ENCODE measurements around the gene ZNF552. TPM values are rescaled to one million over a fixed set of nuclear protein-coding genes. Genes with fewer than 3 reads are reported as not detected.
A peak's percentile ranks its signal among the peaks of the same experiment; 100 is the strongest.
"Not testable (repeated sequence)": the region's sequence is repeated elsewhere in the genome, so short reads cannot be mapped to it uniquely, and the experiment has no call there.

Gene ZNF552
- polyA plus RNA-seq (2013, experiment 1 of 2), result 7.8 TPM
- polyA plus RNA-seq (2013, experiment 2 of 2), result 8.2 TPM

GRCh38 chr19:57814505-57815246 is at the start of gene ZNF552:
Gene ZNF552 (minus strand): TSS chr19:57814913. CDS start chr19:57814743, 170 bp downstream.
- Histone ChIP-seq H3K36me3 (ENCODE audit: control insufficient read depth, insufficient read depth, low read length) (peaks cover 1% of the 10 kb centered on the region), H4K8ac (ENCODE audit: low read depth, low read length) (no peak within 1 kb of the TSS), H3K4ac (ENCODE audit: low read depth, low read length) (peak within 1 kb of the TSS; percentile 28), H2AK5ac (ENCODE audit: low read length) (no peak within 1 kb of the TSS), H3K18ac (ENCODE audit: low read length) (peak within 1 kb of the TSS; percentile 35), H3K56ac (ENCODE audit: low read length) (peak within 1 kb of the TSS; percentile 98), H3K4me1 (ENCODE audit: control insufficient read depth, low read depth, low read length) (peaks cover 2% of the 10 kb centered on the region), H2BK5ac (ENCODE audit: low read length) (peak within 1 kb of the TSS; percentile 86), H3K79me2 (ENCODE audit: control insufficient read depth, insufficient read depth, low read length) (peaks cover 27% of the 10 kb centered on the region), H2BK120ac (ENCODE audit: low read depth, low read length) (no peak within 1 kb of the TSS), H3K27ac (ENCODE audit: low read depth, low read length) (peak within 1 kb of the TSS; percentile 42), H3K23ac (ENCODE audit: low read length) (no peak within 1 kb of the TSS), H3K4me2 (ENCODE audit: low read length) (peak within 1 kb of the TSS; percentile 60), H3K4me3 (ENCODE audit: low read length) (peak within 1 kb of the TSS; percentile 87), H3K79me1 (ENCODE audit: low read length) (peaks cover 6% of the 10 kb centered on the region), H3K9ac (ENCODE audit: low read length) (peak within 1 kb of the TSS; percentile 94), H2BK15ac (replicated peaks; ENCODE audit: low read depth) (no peak within 1 kb of the TSS), H3K27me3 (ENCODE audit: insufficient read depth, low read length, poor library complexity) (no peaks in the 10 kb centered on the region), H4K5ac (ENCODE audit: low read length) (no peak within 1 kb of the TSS)
- DNase-seq, result peak; percentile 99
- no CpG with 5 or more reads among the region's 50 CpGs for WGBS (ENCODE audit: extremely low coverage, insufficient coverage, low lambda C conversion rate)

- peaks cover 13% of the 10 kb centered on the region for H3K36me3 ChIP-seq (ENCODE audit: control insufficient read depth, insufficient read depth, low read length)
- H2AK5ac ChIP-seq (ENCODE audit: low read length); H3K27me3 ChIP-seq (ENCODE audit: insufficient read depth, low read length, poor library complexity); H2BK120ac ChIP-seq (ENCODE audit: low read depth, low read length); DNase-seq; H3K4me2 ChIP-seq (ENCODE audit: low read length); H2BK5ac ChIP-seq (ENCODE audit: low read length); H3K9ac ChIP-seq (ENCODE audit: low read length); H3K79me2 ChIP-seq (ENCODE audit: control insufficient read depth, insufficient read depth, low read length); H2BK15ac ChIP-seq (replicated peaks; ENCODE audit: low read depth); H3K56ac ChIP-seq (ENCODE audit: low read length); H3K4me3 ChIP-seq (ENCODE audit: low read length); H3K18ac ChIP-seq (ENCODE audit: low read length); H3K23ac ChIP-seq (ENCODE audit: low read length); H3K79me1 ChIP-seq (ENCODE audit: low read length); H3K4ac ChIP-seq (ENCODE audit: low read depth, low read length); H4K8ac ChIP-seq (ENCODE audit: low read depth, low read length); H3K4me1 ChIP-seq (ENCODE audit: control insufficient read depth, low read depth, low read length); H4K5ac ChIP-seq (ENCODE audit: low read length); H3K27ac ChIP-seq (ENCODE audit: low read depth, low read length): not testable (repeated sequence)
- no CpG with 5 or more reads among the region's 3 CpGs for WGBS (ENCODE audit: extremely low coverage, insufficient coverage, low lambda C conversion rate)
Observed at GRCh38 chr19:57862351-57862750, 47.6 kb upstream of the ZNF552 start.

GRCh38 chr19:57854117-57854516 is 39.4 kb upstream of the ZNF552 start:
- not testable (repeated sequence) for H3K4me2 ChIP-seq (ENCODE audit: low read length)
- WGBS (ENCODE audit: extremely low coverage, insufficient coverage, low lambda C conversion rate), result no CpG with 5 or more reads among the region's 2 CpGs

GRCh38 chr19:57851812-57852603 is 37.3 kb upstream of the ZNF552 start:
- H3K4ac ChIP-seq (ENCODE audit: low read depth, low read length); H3K4me3 ChIP-seq (ENCODE audit: low read length); H4K5ac ChIP-seq (ENCODE audit: low read length); H3K56ac ChIP-seq (ENCODE audit: low read length); H3K79me1 ChIP-seq (ENCODE audit: low read length); H2BK15ac ChIP-seq (replicated peaks; ENCODE audit: low read depth); H3K27me3 ChIP-seq (ENCODE audit: insufficient read depth, low read length, poor library complexity); H3K36me3 ChIP-seq (ENCODE audit: control insufficient read depth, insufficient read depth, low read length); H3K27ac ChIP-seq (ENCODE audit: low read depth, low read length); H3K4me2 ChIP-seq (ENCODE audit: low read length); H2BK5ac ChIP-seq (ENCODE audit: low read length); H2BK120ac ChIP-seq (ENCODE audit: low read depth, low read length); H2AK5ac ChIP-seq (ENCODE audit: low read length); H3K23ac ChIP-seq (ENCODE audit: low read length); H3K18ac ChIP-seq (ENCODE audit: low read length); H3K9ac ChIP-seq (ENCODE audit: low read length); H3K4me1 ChIP-seq (ENCODE audit: control insufficient read depth, low read depth, low read length); H4K8ac ChIP-seq (ENCODE audit: low read depth, low read length); DNase-seq: not testable (repeated sequence)
- no CpG with 5 or more reads among the region's 6 CpGs for WGBS (ENCODE audit: extremely low coverage, insufficient coverage, low lambda C conversion rate)
- H3K79me2 ChIP-seq (ENCODE audit: control insufficient read depth, insufficient read depth, low read length), result peaks cover 25% of the 10 kb centered on the region

More at GRCh38 chr19:57854117-57854516, 39.4 kb upstream of the ZNF552 start:
- H3K79me1 ChIP-seq (ENCODE audit: low read length); H3K18ac ChIP-seq (ENCODE audit: low read length); H3K36me3 ChIP-seq (ENCODE audit: control insufficient read depth, insufficient read depth, low read length); DNase-seq; H3K27ac ChIP-seq (ENCODE audit: low read depth, low read length); H4K8ac ChIP-seq (ENCODE audit: low read depth, low read length); H4K5ac ChIP-seq (ENCODE audit: low read length); H3K4ac ChIP-seq (ENCODE audit: low read depth, low read length); H3K4me1 ChIP-seq (ENCODE audit: control insufficient read depth, low read depth, low read length); H3K56ac ChIP-seq (ENCODE audit: low read length); H3K23ac ChIP-seq (ENCODE audit: low read length); H2AK5ac ChIP-seq (ENCODE audit: low read length); H3K27me3 ChIP-seq (ENCODE audit: insufficient read depth, low read length, poor library complexity); H2BK15ac ChIP-seq (replicated peaks; ENCODE audit: low read depth); H2BK120ac ChIP-seq (ENCODE audit: low read depth, low read length); H3K9ac ChIP-seq (ENCODE audit: low read length); H3K4me3 ChIP-seq (ENCODE audit: low read length); H2BK5ac ChIP-seq (ENCODE audit: low read length): not testable (repeated sequence)
- peaks cover 22% of the 10 kb centered on the region for H3K79me2 ChIP-seq (ENCODE audit: control insufficient read depth, insufficient read depth, low read length)

- Histone ChIP-seq H3K36me3 (ENCODE audit: control insufficient read depth, insufficient read depth, low read length) (no peaks in the 10 kb centered on the region), H3K27ac (ENCODE audit: low read depth, low read length) (peak overlapping the region; percentile 59)
Observed at GRCh38 chr19:57850553-57851017, 35.9 kb upstream of the ZNF552 start.

More at GRCh38 chr19:57850553-57851017, 35.9 kb upstream of the ZNF552 start:
- H3K79me1 ChIP-seq (ENCODE audit: low read length), result peaks cover 9% of the 10 kb centered on the region
- peak overlapping the region; percentile 48 for H3K9ac ChIP-seq (ENCODE audit: low read length)
- peak overlapping the region; percentile 2 for H3K4me2 ChIP-seq (ENCODE audit: low read length)
- H3K27me3 ChIP-seq (ENCODE audit: insufficient read depth, low read length, poor library complexity), result no peaks in the 10 kb centered on the region
- H3K4me1 ChIP-seq (ENCODE audit: control insufficient read depth, low read depth, low read length), result no peaks in the 10 kb centered on the region
- no peak overlapping the region for H3K23ac ChIP-seq (ENCODE audit: low read length)
- no peak overlapping the region for H2BK5ac ChIP-seq (ENCODE audit: low read length)
- peaks cover 26% of the 10 kb centered on the region for H3K79me2 ChIP-seq (ENCODE audit: control insufficient read depth, insufficient read depth, low read length)
- peak overlapping the region; percentile 80 for H3K56ac ChIP-seq (ENCODE audit: low read length)
- H3K4me3 ChIP-seq (ENCODE audit: low read length), result peak overlapping the region; percentile 21
- no peak overlapping the region for H3K4ac ChIP-seq (ENCODE audit: low read depth, low read length)
- no peak overlapping the region for H4K5ac ChIP-seq (ENCODE audit: low read length)
- H2BK120ac ChIP-seq (ENCODE audit: low read depth, low read length), result no peak overlapping the region
- no peak overlapping the region for H2BK15ac ChIP-seq (replicated peaks; ENCODE audit: low read depth)
- DNase-seq, result peak; percentile 80
- H4K8ac ChIP-seq (ENCODE audit: low read depth, low read length), result no peak overlapping the region
- H2AK5ac ChIP-seq (ENCODE audit: low read length), result no peak overlapping the region
- peak overlapping the region; percentile 35 for H3K18ac ChIP-seq (ENCODE audit: low read length)
- WGBS (ENCODE audit: extremely low coverage, insufficient coverage, low lambda C conversion rate), result no CpG with 5 or more reads among the region's 11 CpGs
